Skeletal muscle tissue (tissue), 4 donors: ENCODE measurements around the gene KRTAP10-1. TPM values are rescaled to one million over a fixed set of nuclear protein-coding genes. Genes with fewer than 3 reads are reported as not detected.

Experiments used
- H3K27ac ChIP-seq: one replicate; pipeline ENCODE4 v1.7.0; 2013; ENCODE audit warnings: mild to moderate bottlenecking, low read depth, low read length, inconsistent platforms
- H3K27me3 ChIP-seq, 3 donors: one replicate each; pipeline ENCODE4 v1.7.0; 2013; ENCODE audit warnings: low read length in 3 of 3; ENCODE audit not compliant: control insufficient read depth in 3 of 3, insufficient read depth in 3 of 3
- H3K36me3 ChIP-seq, 3 donors: one replicate each; pipeline ENCODE4 v1.7.0; 2013; ENCODE audit warnings: low read length in 3 of 3; ENCODE audit not compliant: control insufficient read depth in 3 of 3, insufficient read depth in 3 of 3
- H3K4me1 ChIP-seq, 3 donors: one replicate each; pipeline ENCODE4 v1.7.0; 2013; ENCODE audit warnings: low read length in 3 of 3, mild to moderate bottlenecking in 3 of 3; ENCODE audit not compliant: control insufficient read depth in 3 of 3, insufficient read depth in 3 of 3
- H3K4me3 ChIP-seq, 3 donors: one replicate each; pipeline ENCODE4 v1.7.0; 2013; ENCODE audit warnings: low read length in 3 of 3
- H3K9ac ChIP-seq, 3 donors: one replicate each; pipeline ENCODE4 v1.7.0; 2013; ENCODE audit warnings: low read length in 3 of 3, mild to moderate bottlenecking in 3 of 3, moderate library complexity in 2 of 3, low read depth in 1 of 3
- H3K9me3 ChIP-seq, 3 donors: one replicate each; pipeline ENCODE4 v1.7.0; 2013; ENCODE audit warnings: low read length in 3 of 3; ENCODE audit not compliant: control insufficient read depth in 3 of 3
- total RNA-seq: library from RNA; depleted of rRNA; stranded (reverse); fragments of >200 nt; gene quantifications from one replicate; pipeline ENCODE4 v1.2.3, GENCODE V29; 2014
- donor health status: Osteomylitis.

KRTAP10-1 gene
- total RNA-seq, 1 donor from 2014 or later = not detected

DNA sequence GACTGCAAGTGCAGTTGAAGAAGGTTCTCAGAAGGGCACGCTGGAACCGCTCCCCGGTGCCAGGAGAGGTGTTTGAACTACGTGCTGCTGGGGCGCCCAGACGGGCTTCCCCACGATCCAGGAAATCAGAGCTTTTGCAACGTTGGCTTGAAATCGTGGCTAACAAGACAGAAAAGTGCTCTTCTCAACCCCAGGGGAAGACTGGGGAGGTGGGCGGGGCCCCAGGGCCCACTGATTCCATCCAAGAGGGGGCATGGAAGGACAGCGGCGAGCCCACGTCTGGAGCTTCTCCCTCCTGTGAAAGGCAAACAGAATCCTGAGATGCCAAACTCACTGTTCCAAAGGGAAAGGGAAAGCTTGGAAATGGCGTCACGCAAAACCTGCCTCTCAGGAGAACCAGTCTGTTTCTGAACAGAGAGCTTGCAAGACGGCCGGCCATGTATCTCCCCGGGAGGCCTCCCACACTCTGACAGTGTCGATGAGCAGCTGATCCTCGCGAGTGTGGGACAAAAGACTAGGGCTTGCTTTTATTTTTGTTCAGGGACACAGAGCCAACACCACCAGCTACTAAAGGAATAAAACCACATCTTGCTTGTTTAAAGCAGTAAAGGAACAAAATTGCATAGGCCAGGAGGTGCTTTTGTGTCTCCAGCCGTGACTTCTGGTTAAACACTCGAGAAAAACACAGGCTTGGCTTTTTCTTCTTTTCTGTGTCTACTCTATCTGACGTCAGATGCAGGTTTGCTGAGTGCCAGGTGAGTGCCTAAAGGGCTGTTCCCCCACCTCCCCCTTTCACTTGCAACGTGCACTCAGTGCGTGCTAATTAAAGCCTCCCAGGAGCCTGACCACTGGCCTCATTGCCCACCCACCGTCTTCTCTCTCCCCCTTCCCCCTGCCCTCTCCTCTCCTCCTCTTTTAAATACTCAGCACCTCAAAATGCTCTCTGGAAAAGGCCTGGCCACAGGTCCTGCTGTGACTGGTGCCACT, 43.1 kb downstream of the KRTAP10-1 start:
- Histone ChIP-seq H3K27me3 (peaks cover 18 to 59% (median 51%) of the 10 kb centered on the region in 3 donors), H3K36me3 (no peaks in the 10 kb centered on the region), H3K9ac (no peak overlapping the region), H3K4me1 (peaks cover 0 to 4% (median 0%) of the 10 kb centered on the region in 3 donors), H3K4me3 (no peak overlapping the region), H3K27ac (no peak overlapping the region), H3K9me3 (peaks cover 0 to 8% (median 5%) of the 10 kb centered on the region in 3 donors)

DNA sequence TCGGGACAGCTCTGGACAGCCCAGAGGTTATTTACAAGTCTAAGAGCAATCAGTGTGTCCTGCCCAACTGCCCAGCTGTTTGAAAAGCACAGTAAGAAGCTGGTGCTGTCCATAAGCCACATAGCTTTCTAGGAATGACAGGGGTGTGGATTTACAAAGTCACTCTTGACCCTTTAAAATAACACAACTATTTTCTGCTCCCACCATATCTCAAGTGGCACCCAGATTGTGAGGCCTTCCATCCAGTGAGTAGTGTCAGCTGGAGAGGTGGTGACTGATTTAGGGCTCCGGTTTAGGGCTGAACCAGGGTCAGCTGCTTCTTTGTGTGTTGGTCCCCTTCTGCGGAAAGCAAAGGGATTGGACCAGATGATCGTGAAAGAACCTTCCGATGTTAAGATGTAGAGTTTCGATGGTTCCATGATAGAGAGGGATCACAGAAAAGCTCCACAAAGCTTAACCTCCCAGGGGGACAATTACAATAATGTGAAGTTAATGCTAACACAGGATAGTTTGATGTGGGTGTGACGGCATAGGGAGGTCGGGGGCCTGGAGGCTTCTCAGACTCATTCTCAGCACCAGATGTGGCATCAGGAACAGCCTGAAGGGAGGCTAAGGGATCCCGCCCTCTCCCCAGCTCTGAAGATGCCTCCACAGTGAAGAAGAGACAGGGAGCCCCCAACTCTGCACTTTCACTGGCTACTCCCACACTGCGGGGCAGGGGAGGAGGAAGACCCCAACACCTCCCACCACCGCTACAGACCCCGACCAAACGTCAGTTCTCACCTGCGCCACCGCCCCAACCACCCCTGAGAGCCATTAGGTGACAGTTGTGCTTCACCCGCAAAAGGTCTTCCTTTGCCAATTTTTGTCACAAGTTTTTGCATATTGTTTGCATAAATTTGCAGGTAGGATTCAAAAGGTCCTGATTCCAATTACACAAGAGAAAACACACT, 44.1 kb downstream of the KRTAP10-1 start:
- Histone ChIP-seq H3K9me3 (peaks cover 0 to 9% (median 7%) of the 10 kb centered on the region in 3 donors), H3K9ac (no peak overlapping the region), H3K4me3 (no peak overlapping the region), H3K27ac (no peak overlapping the region), H3K4me1 (peaks cover 0 to 4% (median 0%) of the 10 kb centered on the region in 3 donors), H3K27me3 (peaks cover 18 to 61% (median 56%) of the 10 kb centered on the region in 3 donors), H3K36me3 (no peaks in the 10 kb centered on the region)

DNA sequence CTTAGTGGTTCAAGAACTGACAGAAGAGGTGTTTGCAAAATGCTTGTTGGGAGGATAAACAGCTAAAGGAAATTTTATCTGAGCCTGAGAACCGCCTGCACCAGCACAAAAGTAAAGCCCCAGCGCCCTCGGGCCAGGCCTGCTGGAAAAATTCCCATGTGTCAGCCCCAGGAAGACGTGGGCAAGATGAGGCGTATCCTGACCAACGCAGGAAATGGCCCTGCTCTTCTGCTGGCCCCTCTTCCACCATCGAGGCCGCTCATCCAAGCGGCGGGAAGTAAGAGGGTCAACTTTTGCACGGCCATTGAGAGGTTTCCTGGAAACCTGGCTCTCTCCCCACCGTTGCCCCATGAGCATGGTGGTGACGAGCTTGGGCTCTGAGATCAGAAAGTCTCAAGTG, 45.0 kb downstream of the KRTAP10-1 start:
- H3K27ac ChIP-seq = no peak overlapping the region
- H3K27me3 ChIP-seq = peaks cover 18 to 58% (median 53%) of the 10 kb centered on the region in 3 donors
- H3K4me1 ChIP-seq = peaks cover 0 to 4% (median 0%) of the 10 kb centered on the region in 3 donors
- no peak overlapping the region for H3K4me3 ChIP-seq
- H3K36me3 ChIP-seq = no peaks in the 10 kb centered on the region
- no peak overlapping the region for H3K9ac ChIP-seq
- H3K9me3 ChIP-seq = peaks cover 0 to 9% (median 7%) of the 10 kb centered on the region in 3 donors

DNA sequence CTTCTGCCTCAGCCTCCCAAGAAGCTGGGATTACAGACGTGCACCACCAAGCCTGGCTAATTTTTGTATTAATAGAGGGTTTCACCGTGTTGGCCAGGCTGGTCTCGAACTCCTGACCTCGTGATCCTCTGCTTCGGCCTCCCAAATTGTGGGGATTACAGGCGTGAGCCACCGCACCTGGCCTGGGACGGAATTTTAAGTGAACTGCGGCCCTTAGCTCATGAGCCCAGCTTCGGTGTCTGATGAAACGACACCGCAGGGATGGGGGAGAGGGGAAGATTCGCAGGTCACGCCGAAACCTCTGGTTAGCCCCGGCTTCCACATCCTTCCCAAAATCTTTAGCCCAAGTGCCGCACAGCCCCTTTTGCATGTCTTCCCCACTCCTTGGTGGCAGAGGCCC, 45.6 kb downstream of the KRTAP10-1 start:
- Histone ChIP-seq H3K36me3 (no peaks in the 10 kb centered on the region), H3K4me1 (peaks cover 0 to 4% (median 0%) of the 10 kb centered on the region in 3 donors), H3K4me3 (no peak overlapping the region), H3K9ac (no peak overlapping the region), H3K27me3 (peaks cover 15 to 53% (median 48%) of the 10 kb centered on the region in 3 donors), H3K9me3 (peaks cover 0 to 9% (median 7%) of the 10 kb centered on the region in 3 donors), H3K27ac (no peak overlapping the region)

DNA sequence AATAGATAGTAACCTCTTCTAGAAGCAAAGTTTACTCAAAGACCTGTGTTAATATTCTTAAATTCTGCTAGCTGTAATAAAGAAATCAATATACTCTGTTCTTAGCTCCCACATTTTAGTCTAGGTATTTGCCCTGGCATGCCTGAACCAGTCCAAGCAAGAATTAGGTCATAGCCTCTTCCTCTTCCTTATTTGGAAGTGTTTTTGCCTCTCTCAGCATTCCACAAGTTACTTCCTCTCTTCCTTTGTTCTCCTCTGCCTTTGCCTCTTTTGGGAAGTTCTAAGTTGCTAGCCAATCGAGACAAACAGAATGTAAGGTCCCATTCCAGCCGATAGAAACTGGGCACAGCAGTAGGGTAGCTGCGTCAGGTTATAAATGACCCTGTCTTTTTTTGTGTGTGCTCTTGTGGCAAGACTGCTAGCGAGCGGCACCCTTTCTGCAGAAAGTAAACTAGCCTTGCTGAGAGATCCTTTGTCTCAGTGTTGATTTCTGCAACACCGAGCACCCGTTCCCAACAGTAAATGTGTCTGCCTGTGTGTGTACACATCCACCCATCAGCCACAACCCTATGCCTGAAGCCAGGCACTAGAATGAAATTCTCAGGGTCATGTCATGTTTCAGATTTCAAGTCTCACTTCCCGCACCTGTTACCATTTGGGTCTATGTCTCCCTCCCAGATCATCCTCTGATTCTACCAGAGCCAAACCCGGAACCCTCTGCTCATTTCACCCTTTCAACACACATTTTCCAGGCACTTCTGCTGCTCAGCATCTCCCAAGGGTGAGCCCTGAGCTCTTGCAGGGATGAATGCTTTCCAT, 47.2 kb downstream of the KRTAP10-1 start:
- H3K4me3 ChIP-seq = no peak overlapping the region
- peaks cover 0 to 2% (median 0%) of the 10 kb centered on the region in 3 donors for H3K4me1 ChIP-seq
- no peaks in the 10 kb centered on the region for H3K36me3 ChIP-seq
- H3K9ac ChIP-seq = no peak overlapping the region
- H3K27me3 ChIP-seq = peaks cover 13 to 39% (median 38%) of the 10 kb centered on the region in 3 donors
- no peak overlapping the region for H3K27ac ChIP-seq
- H3K9me3 ChIP-seq = peaks cover 0 to 9% (median 7%) of the 10 kb centered on the region in 3 donors

DNA sequence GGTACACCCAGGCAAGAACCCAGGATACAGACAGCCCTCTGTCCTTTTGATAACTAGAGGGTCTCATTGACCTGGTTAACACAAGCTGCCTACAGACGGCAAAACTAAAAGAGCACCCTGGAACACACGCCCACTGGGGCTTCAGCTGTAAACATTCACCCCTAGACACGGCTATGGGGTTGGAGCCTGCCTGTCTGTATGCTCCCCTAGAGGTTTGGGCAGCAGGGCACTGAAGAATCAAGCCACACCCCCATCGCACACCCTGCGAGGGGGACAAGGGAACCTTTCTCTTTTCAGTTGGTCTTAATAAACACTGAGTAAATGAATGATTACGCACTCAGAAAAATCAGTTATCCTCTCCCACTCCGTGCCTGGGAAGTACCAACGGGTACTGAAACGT, 49.2 kb downstream of the KRTAP10-1 start:
- Histone ChIP-seq H3K27ac (no peak overlapping the region), H3K27me3 (peaks cover 4 to 35% (median 27%) of the 10 kb centered on the region in 3 donors), H3K4me3 (no peak overlapping the region), H3K9ac (no peak overlapping the region), H3K36me3 (no peaks in the 10 kb centered on the region), H3K9me3 (peaks cover 0 to 9% (median 7%) of the 10 kb centered on the region in 3 donors), H3K4me1 (no peaks in the 10 kb centered on the region)

DNA sequence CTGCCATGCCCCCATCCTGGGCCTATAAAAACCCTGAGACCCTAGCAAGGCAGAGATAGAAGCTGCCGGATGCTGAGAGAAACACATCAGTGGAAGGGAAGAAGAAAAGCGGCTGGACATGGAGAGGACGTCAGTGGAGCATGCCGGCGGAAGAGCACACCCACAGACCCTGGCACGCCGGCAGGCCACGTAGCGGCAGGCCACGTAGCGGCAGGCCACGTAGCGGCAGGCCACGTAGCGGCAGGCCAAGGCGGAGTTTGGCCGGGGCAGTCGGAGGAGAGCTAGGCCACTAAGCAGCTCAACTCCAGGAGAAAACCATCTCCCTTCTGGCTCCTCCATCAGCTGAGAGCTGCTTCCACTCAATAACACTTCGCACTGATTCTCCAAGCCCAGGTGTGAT, 49.6 kb downstream of the KRTAP10-1 start:
- Histone ChIP-seq H3K9me3 (peaks cover 0 to 9% (median 7%) of the 10 kb centered on the region in 3 donors), H3K4me3 (no peak overlapping the region), H3K4me1 (no peaks in the 10 kb centered on the region), H3K36me3 (no peaks in the 10 kb centered on the region), H3K27me3 (peaks cover 7 to 32% (median 27%) of the 10 kb centered on the region in 3 donors), H3K9ac (no peak overlapping the region), H3K27ac (no peak overlapping the region)

DNA sequence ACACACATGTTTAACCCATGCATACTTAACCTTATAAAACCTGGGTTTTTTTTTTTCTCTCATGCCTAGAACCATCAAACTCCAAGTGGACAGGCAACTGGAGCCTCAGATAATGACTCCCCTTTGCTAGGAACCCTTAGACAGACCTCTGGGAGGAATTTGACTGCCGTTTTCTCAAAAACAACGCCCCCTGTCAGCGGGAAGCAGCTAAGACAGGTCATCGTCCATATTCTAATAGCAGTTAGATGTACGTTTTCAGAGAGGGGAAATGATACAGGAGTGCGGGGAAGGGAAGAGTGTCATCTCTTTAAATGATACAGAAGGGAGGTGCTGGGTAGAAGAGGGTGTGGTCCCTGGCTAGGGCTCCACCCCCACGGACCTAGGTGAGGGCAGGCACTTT, 50.0 kb downstream of the KRTAP10-1 start:
- H3K27ac ChIP-seq = no peak overlapping the region

More for the DNA sequence above, 50.0 kb downstream of the KRTAP10-1 start:
- Histone ChIP-seq H3K9me3 (peaks cover 0 to 9% (median 7%) of the 10 kb centered on the region in 3 donors), H3K4me3 (no peak overlapping the region), H3K9ac (no peak overlapping the region), H3K27me3 (peaks cover 7 to 28% (median 22%) of the 10 kb centered on the region in 3 donors), H3K36me3 (no peaks in the 10 kb centered on the region), H3K4me1 (no peaks in the 10 kb centered on the region)
